ENCODE data around the gene ZMYND19.
A peak's percentile ranks its signal among the peaks of the same experiment; 100 is the strongest.
"Not testable (repeated sequence)": the region's sequence is repeated elsewhere in the genome, so short reads cannot be mapped to it uniquely, and the experiment has no call there.

The ZMYND19 gene

DNA sequence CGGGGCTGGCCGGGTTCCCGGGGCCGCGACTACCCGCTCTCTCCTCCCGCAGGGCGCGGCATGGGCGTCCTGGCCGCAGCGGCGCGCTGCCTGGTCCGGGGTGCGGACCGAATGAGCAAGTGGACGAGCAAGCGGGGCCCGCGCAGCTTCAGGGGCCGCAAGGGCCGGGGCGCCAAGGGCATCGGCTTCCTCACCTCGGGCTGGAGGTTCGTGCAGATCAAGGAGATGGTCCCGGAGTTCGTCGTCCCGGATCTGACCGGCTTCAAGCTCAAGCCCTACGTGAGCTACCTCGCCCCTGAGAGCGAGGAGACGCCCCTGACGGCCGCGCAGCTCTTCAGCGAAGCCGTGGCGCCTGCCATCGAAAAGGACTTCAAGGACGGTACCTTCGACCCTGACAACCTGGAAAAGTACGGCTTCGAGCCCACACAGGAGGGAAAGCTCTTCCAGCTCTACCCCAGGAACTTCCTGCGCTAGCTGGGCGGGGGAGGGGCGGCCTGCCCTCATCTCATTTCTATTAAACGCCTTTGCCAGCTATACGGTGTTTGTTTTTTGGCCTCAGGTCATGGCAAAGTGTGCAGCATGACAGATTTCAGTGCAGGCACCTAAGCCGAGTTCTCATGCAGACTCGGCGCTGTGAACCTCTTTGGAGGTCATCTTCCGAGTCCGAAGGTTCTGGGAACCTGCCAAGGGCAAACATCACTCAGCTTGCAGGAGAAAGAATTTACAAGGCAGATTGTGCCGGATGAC, 38.1 kb downstream of the ZMYND19 start:
- TF ChIP-seq, protein P1, sequence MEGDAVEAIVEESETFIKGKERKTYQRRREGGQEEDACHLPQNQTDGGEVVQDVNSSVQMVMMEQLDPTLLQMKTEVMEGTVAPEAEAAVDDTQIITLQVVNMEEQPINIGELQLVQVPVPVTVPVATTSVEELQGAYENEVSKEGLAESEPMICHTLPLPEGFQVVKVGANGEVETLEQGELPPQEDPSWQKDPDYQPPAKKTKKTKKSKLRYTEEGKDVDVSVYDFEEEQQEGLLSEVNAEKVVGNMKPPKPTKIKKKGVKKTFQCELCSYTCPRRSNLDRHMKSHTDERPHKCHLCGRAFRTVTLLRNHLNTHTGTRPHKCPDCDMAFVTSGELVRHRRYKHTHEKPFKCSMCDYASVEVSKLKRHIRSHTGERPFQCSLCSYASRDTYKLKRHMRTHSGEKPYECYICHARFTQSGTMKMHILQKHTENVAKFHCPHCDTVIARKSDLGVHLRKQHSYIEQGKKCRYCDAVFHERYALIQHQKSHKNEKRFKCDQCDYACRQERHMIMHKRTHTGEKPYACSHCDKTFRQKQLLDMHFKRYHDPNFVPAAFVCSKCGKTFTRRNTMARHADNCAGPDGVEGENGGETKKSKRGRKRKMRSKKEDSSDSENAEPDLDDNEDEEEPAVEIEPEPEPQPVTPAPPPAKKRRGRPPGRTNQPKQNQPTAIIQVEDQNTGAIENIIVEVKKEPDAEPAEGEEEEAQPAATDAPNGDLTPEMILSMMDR (IDR thresholded peaks at IDR 0.05; ENCODE audit: control extremely low read depth, extremely low read depth, low read depth, missing control alignments) = no peak
- no peak for DNase-seq (ENCODE audit: extremely low spot score)
- CTCF ChIA-PET = interaction anchor here (0.6 to 1.6 kb wide), 6 partner anchors 11 to 39 kb away, joined by 3 to 5 read pairs (median 4); partner anchors contain the start of gene DPH7
- POLR2A ChIA-PET = interaction anchor here (1.0 kb wide), 1 partner anchor 38 kb away, joined by 3 read pairs; the partner anchor contains the start of gene ZMYND19

DNA sequence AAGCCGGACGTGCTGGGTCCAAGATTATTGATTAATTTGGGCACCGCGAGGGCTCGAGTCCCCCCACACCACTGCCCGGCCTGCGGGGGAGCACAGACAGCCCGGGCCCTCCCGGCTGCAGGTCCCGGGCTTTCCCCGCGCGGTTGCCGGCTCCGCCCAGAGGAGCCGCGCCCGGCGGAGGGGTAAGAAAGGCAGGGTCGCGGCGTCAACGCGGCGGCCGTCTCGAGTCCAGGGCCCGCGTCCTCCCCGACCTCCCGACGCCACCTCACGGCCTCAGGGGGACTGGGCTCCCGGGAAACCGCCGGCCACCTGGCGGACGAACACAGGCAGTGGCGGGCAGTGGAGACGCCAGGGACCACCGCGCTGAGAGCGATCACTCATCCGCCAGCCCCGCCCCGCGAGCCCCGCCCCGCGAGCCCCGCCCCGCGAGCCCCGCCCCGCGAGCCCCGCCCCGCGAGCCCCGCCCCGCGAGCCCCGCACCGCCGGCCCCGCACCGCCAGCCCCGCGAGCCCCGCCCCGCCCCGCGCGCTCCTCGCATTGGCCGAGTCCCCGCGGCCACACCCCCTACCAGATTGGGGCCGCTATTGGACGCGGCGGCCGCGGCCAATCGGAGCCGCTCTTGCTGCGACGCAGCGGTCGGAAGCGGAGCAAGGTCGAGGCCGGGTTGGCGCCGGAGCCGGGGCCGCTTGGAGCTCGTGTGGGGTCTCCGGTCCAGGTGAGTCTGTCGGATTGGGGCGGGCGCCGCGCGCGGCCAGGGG, 38.9 kb downstream of the ZMYND19 start, which contains the start of gene MRPL41:
MRPL41 (plus strand) TSS at position 616 of the 758 bp plus-strand sequence. CDS start 203 bp downstream, outside the sequence.
- ChIA-PET CTCF (interaction anchor here (0.6 to 1.6 kb wide), 7 partner anchors 11 to 38 kb away, joined by 3 to 5 read pairs (median 4); partner anchors contain the start of gene DPH7), POLR2A (interaction anchor here (1.0 kb wide), 1 partner anchor 39 kb away, joined by 3 read pairs; the partner anchor contains the start of gene ZMYND19)
- peak; percentile 97 for DNase-seq (ENCODE audit: extremely low spot score)
- TF ChIP-seq, protein P1 (IDR thresholded peaks at IDR 0.05; ENCODE audit: control extremely low read depth, extremely low read depth, low read depth, missing control alignments) = peak; percentile 53

DNA sequence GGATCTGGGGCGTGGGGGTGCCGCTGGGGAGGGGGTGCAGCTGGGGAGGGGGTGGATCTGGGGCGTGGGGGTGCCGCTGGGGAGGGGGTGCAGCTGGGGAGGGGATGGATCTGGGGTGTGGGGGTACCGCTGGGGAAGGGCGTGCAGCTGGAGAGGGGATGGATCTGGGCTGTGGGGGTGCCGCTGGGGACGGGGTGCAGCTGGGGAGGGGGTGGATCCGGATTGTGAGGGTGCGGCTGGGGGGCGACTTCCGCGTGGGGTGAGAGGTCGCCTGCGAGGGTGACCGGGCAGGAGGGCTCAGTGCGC, 39.4 kb downstream of the ZMYND19 start:
- DNase-seq (ENCODE audit: extremely low spot score); POLR2A ChIA-PET: not testable (repeated sequence)
- CTCF ChIA-PET = interaction anchor here (0.6 kb wide), 1 partner anchor 10 kb away, joined by 3 read pairs; no protein-coding TSS in a partner anchor

DNA sequence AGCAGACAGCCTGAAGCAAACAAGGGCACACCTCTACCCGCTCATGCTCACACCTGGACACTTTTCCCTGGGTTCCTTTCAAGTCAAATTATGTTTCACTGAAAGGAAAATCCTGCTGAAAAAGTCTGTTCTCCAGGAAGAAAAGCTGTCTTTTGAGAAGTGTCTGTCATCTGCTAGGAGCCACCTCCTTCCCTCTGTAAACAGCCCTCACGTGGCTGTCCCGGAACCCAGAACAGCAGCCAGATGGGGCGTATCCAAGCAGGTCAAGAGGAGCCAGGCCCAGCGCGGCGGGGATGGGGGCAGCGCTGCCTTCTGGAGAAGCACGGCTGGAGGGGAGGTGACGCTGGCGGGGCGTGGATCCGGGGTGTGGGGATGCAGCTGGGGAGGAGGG, 40.1 kb downstream of the ZMYND19 start, which contains the start of gene PNPLA7:
PNPLA7 (minus strand) TSS at position 172 of the 391 bp plus-strand sequence. CDS start 205 bp downstream, outside the sequence.
- DNase-seq (ENCODE audit: extremely low spot score) = peak; percentile 67
- TF ChIP-seq, protein P1 (IDR thresholded peaks at IDR 0.05; ENCODE audit: control extremely low read depth, extremely low read depth, low read depth, missing control alignments) = no peak
- CTCF ChIA-PET = interaction anchor here (1.5 kb wide), 1 partner anchor 127 kb away, joined by 3 read pairs; the partner anchor contains the start of gene EXD3
- POLR2A ChIA-PET = no interaction called here

DNA sequence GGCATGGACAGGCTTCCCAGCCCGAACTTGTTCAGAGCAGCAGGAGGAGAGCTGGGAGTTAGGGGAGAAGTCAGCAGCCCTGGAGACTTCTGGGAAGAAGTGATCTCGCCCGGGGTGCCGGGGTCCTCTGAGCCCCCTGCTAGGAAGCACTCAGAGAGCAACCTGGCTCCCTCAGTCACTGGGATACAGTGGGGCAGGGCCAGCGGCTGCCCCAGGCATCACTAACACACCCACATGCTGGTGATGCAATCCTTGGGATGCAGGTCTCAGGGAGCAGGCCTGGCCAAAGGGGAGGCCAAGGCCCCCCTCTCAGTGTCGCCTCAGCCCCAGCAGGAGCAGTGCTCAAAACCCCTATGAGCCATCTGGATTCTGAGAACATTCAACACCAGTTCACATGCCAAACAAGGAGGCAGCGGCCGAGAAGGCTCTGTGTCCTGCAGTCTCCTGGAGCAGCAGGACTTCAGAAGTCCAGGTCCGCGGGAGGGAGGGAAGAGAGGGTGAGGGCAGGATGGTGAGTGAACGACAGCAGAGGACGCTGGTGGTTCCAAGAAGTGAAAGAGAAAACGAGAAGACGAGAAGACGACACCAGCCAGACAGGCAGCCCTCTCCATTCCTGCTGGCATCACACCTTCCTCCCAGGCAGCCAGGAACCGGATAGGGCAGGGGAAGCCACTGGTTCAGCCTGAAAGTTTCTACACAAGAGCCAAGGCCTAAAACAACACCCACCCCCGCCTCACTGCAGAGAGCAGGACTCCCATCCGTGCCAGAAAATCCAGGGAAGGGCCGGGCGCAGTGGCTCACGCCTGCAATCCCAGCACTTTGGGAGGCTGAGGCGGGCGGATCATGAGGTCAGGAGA, 42.4 kb downstream of the ZMYND19 start:
- TF ChIP-seq, protein P1 (IDR thresholded peaks at IDR 0.05; ENCODE audit: control extremely low read depth, extremely low read depth, low read depth, missing control alignments) = no peak
- CTCF ChIA-PET = interaction anchor here (0.7 to 1.6 kb wide), 2 partner anchors 12 to 13 kb away, joined by 3 read pairs; no protein-coding TSS in a partner anchor
- POLR2A ChIA-PET = no interaction called here
- no peak for DNase-seq (ENCODE audit: extremely low spot score)

DNA sequence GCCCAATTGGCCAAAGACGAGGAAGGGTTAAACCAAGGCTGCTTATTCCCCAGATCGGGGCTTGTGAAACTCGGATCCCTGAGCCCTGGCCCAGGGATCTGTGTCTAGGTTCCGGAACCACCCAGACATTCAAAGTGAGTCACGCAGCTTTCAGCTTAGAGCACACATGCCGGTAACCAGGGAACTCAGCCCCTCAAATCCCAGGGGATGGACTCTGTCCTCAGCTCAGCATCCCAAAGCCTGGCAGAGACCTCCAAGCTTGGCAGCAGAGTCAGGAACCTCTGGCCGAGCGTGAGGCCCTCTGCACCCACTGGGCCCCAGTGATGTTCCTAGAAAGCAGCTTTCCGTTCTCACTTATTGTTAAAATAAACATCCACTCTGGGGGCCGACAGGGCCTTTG, 45.2 kb downstream of the ZMYND19 start:
- DNase-seq (ENCODE audit: extremely low spot score) = no peak
- ChIA-PET CTCF (interaction anchor here (2.1 to 2.3 kb wide), 2 partner anchors 10 to 14 kb away, joined by 8 to 18 read pairs; no protein-coding TSS in a partner anchor), POLR2A (no interaction called here)
- TF ChIP-seq, protein P1 (IDR thresholded peaks at IDR 0.05; ENCODE audit: control extremely low read depth, extremely low read depth, low read depth, missing control alignments) = no peak

Data from GM10248 (cell line).